ENCODE measurements around the gene TMEM179B. TPM values are rescaled to one million over a fixed set of nuclear protein-coding genes. Genes with fewer than 3 reads are reported as not detected.

Gene TMEM179B
- total and polyA plus RNA-seq, 2 of the 13 experiments (the other 11 are each of a cell fraction or from before 2014, with no cell fraction given) = 24.8 to 25.7 TPM

DNA sequence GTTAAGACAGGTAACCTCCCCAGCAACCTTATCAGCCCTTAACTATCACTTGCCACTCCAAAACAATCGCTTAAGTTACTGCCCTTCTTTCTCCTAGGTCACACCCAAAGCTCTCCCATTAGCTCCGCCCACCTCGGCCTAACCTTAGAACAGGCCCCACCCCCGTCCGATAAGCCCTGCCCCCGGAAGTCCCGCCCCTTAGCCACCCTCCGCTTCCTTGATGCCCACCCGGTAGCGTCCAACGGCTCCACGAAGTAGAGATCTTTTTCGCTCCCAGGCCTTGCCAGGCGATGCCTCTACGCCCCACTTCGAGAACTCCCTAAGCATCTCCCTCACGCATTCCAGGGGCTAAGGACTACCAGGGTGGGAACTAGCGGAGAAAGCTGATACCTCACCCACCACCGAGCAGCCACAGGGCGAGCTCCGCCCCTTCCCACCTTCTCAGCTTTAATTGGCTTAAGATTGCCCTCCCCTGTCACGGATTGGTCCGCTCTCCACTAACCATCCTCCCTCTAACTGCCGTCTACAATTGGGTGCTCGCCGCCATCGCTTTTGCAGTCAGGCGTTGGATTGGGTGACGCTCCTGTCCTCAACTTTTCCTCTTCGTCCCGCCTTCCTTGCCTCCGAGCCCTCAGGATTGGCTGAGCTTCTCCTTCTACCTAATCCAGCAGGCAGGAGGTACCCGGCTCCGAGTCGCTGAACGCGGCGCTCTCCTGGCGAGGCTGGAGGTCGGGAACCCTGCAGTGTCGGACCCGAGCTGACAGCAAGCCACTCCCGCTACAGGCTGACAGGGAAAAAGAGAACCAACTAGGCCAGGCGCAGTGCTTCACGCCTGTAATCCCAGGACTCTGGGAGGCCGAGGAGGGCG, 33.2 kb upstream of the TMEM179B start, which contains the start of gene ZBTB3 (continued):
- TF ChIP-seq, protein P1, sequence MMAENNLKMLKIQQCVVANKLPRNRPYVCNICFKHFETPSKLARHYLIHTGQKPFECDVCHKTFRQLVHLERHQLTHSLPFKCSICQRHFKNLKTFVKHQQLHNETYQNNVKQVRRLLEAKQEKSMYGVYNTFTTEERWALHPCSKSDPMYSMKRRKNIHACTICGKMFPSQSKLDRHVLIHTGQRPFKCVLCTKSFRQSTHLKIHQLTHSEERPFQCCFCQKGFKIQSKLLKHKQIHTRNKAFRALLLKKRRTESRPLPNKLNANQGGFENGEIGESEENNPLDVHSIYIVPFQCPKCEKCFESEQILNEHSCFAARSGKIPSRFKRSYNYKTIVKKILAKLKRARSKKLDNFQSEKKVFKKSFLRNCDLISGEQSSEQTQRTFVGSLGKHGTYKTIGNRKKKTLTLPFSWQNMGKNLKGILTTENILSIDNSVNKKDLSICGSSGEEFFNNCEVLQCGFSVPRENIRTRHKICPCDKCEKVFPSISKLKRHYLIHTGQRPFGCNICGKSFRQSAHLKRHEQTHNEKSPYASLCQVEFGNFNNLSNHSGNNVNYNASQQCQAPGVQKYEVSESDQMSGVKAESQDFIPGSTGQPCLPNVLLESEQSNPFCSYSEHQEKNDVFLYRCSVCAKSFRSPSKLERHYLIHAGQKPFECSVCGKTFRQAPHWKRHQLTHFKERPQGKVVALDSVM (CRISPR knock-in tag; IDR thresholded peaks at IDR 0.05) = no peak
- peak; percentile 11; the same call in 1 of the 2 replicates for TF ChIP-seq ETV5 (CRISPR knock-in tag; IDR thresholded peaks at IDR 0.05; ENCODE audit: borderline replicate concordance)
- TF ChIP-seq, protein P2, sequence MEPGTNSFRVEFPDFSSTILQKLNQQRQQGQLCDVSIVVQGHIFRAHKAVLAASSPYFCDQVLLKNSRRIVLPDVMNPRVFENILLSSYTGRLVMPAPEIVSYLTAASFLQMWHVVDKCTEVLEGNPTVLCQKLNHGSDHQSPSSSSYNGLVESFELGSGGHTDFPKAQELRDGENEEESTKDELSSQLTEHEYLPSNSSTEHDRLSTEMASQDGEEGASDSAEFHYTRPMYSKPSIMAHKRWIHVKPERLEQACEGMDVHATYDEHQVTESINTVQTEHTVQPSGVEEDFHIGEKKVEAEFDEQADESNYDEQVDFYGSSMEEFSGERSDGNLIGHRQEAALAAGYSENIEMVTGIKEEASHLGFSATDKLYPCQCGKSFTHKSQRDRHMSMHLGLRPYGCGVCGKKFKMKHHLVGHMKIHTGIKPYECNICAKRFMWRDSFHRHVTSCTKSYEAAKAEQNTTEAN (CRISPR knock-in tag; conservative IDR thresholded peaks at IDR 0.05) = no peak
- TF ChIP-seq, protein P3, sequence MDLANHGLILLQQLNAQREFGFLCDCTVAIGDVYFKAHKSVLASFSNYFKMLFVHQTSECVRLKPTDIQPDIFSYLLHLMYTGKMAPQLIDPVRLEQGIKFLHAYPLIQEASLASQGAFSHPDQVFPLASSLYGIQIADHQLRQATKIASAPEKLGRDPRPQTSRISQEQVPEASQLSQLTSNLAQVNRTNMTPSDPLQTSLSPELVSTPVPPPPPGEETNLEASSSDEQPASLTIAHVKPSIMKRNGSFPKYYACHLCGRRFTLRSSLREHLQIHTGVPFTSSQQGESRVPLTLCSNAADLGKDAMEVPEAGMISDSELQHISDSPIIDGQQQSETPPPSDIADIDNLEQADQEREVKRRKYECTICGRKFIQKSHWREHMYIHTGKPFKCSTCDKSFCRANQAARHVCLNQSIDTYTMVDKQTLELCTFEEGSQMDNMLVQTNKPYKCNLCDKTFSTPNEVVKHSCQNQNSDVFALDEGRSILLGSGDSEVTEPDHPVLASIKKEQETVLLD (CRISPR knock-in tag; IDR thresholded peaks at IDR 0.05; ENCODE audit: low read depth) = 0 out of 2 replicates have a peak, but pooled peaks have one; percentile 26
- no peak for TF ChIP-seq MATR3 (CRISPR knock-in tag; IDR thresholded peaks at IDR 0.05)
- no peak for TF ChIP-seq ZBTB7A (CRISPR knock-in tag; IDR thresholded peaks at IDR 0.05)
- TF ChIP-seq KLF15 (CRISPR knock-in tag; IDR thresholded peaks at IDR 0.05; ENCODE audit: borderline replicate concordance) = no peak
- TF ChIP-seq, protein P4, sequence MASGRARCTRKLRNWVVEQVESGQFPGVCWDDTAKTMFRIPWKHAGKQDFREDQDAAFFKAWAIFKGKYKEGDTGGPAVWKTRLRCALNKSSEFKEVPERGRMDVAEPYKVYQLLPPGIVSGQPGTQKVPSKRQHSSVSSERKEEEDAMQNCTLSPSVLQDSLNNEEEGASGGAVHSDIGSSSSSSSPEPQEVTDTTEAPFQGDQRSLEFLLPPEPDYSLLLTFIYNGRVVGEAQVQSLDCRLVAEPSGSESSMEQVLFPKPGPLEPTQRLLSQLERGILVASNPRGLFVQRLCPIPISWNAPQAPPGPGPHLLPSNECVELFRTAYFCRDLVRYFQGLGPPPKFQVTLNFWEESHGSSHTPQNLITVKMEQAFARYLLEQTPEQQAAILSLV (CRISPR knock-in tag; IDR thresholded peaks at IDR 0.05; ENCODE audit: borderline replicate concordance) = 0 out of 2 replicates have a peak, but pooled peaks have one; percentile 49
- 0 out of 2 replicates have a peak, but pooled peaks have one; percentile 39 for TF ChIP-seq ZNF451 (CRISPR knock-in tag; IDR thresholded peaks at IDR 0.05)
- TF ChIP-seq, protein P5, sequence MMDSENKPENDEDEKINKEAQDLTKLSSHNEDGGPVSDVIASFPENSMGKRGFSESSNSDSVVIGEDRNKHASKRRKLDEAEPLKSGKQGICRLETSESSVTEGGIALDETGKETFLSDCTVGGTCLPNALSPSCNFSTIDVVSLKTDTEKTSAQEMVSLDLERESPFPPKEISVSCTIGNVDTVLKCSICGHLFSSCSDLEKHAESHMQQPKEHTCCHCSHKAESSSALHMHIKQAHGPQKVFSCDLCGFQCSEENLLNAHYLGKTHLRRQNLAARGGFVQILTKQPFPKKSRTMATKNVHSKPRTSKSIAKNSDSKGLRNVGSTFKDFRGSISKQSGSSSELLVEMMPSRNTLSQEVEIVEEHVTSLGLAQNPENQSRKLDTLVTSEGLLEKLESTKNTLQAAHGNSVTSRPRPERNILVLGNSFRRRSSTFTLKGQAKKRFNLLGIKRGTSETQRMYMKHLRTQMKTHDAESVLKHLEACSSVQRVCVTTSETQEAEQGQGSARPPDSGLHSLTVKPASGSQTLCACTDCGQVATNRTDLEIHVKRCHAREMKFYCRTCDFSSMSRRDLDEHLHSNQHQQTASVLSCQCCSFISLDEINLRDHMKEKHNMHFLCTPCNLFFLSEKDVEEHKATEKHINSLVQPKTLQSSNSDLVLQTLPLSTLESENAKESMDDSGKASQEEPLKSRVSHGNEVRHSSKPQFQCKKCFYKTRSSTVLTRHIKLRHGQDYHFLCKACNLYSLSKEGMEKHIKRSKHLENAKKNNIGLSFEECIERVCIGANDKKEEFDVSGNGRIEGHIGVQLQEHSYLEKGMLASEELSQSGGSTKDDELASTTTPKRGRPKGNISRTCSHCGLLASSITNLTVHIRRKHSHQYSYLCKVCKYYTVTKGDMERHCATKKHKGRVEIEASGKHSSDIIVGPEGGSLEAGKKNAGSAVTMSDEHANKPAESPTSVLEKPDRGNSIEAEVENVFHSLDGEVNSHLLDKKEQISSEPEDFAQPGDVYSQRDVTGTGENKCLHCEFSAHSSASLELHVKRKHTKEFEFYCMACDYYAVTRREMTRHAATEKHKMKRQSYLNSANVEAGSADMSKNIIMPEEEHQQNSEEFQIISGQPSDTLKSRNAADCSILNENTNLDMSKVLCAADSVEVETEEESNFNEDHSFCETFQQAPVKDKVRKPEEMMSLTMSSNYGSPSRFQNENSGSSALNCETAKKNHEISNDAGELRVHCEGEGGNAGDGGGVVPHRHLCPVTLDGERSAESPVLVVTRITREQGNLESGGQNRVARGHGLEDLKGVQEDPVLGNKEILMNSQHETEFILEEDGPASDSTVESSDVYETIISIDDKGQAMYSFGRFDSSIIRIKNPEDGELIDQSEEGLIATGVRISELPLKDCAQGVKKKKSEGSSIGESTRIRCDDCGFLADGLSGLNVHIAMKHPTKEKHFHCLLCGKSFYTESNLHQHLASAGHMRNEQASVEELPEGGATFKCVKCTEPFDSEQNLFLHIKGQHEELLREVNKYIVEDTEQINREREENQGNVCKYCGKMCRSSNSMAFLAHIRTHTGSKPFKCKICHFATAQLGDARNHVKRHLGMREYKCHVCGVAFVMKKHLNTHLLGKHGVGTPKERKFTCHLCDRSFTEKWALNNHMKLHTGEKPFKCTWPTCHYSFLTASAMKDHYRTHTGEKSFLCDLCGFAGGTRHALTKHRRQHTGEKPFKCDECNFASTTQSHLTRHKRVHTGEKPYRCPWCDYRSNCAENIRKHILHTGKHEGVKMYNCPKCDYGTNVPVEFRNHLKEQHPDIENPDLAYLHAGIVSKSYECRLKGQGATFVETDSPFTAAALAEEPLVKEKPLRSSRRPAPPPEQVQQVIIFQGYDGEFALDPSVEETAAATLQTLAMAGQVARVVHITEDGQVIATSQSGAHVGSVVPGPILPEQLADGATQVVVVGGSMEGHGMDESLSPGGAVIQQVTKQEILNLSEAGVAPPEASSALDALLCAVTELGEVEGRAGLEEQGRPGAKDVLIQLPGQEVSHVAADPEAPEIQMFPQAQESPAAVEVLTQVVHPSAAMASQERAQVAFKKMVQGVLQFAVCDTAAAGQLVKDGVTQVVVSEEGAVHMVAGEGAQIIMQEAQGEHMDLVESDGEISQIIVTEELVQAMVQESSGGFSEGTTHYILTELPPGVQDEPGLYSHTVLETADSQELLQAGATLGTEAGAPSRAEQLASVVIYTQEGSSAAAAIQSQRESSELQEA (CRISPR knock-in tag; IDR thresholded peaks at IDR 0.05; ENCODE audit: not compliant biosample characterization) = no peak
- TF ChIP-seq SIX1 (CRISPR knock-in tag; IDR thresholded peaks at IDR 0.05; ENCODE audit: borderline replicate concordance) = 0 out of 2 replicates have a peak, but pooled peaks have one; percentile 30
- TF ChIP-seq ZNF749 (CRISPR knock-in tag; IDR thresholded peaks at IDR 0.05; ENCODE audit: borderline replicate concordance) = no peak
